IPS DF 6.9 (cell line): ENCODE results near the gene PKD2L2.
"Not testable (repeated sequence)": the region's sequence is repeated elsewhere in the genome, so short reads cannot be mapped to it uniquely, and the experiment has no call there.

Source experiments
- DNase-seq: peaks from one replicate; pipeline ENCODE4 v3.0.0-alpha.2; 2013; ENCODE audit warnings: low read depth, low spot score
- H3K27ac ChIP-seq: one replicate; pipeline ENCODE4 v1.5.1; 2013; ENCODE audit warnings: low read length, control low read depth
- H3K27me3 ChIP-seq: 2 replicates; pipeline ENCODE4 v1.6.1; 2013; ENCODE audit warnings: mild to moderate bottlenecking, low read length; ENCODE audit not compliant: control insufficient read depth, insufficient read depth
- H3K36me3 ChIP-seq: 2 replicates; pipeline ENCODE4 v1.6.1; 2013; ENCODE audit warnings: low read length; ENCODE audit not compliant: control insufficient read depth, insufficient read depth
- H3K4me1 ChIP-seq: 2 replicates; pipeline ENCODE4 v1.6.1; 2013; ENCODE audit warnings: low read length; ENCODE audit not compliant: control insufficient read depth, insufficient read depth
- H3K4me3 ChIP-seq: 2 replicates; pipeline ENCODE4 v1.5.1; 2013; ENCODE audit warnings: mild to moderate bottlenecking, low read length
- H3K9me3 ChIP-seq: 2 replicates; pipeline ENCODE4 v1.6.1; 2013; ENCODE audit warnings: low read length, inconsistent platforms; ENCODE audit not compliant: control insufficient read depth, insufficient read depth
- WGBS: extraction: QIAGEN DNeasy Blood & Tissue Kit; methylation state at CpG from one replicate; pipeline ENCODE4 v1.1.7; 2013; ENCODE audit warnings: mixed read lengths, missing lambda C conversion rate; ENCODE audit not compliant: insufficient read length, insufficient coverage; 5-methylcytosine and 5-hydroxymethylcytosine counted together

Gene PKD2L2

GRCh38 chr5:137888863-137889759 is at the start of gene PKD2L2:
PKD2L2 (plus strand) TSS chr5:137889457; CDS start chr5:137889492, 35 bp downstream.
- Histone ChIP-seq H3K4me1 (peaks cover 3% of the 10 kb centered on the region; the same call in 1 of the 2 replicates), H3K27ac (no peak within 1 kb of the TSS), H3K27me3 (no peaks in the 10 kb centered on the region), H3K4me3 (peak within 1 kb of the TSS; percentile 27; the same call in 1 of the 2 replicates), H3K36me3 (no peaks in the 10 kb centered on the region), H3K9me3 (no peaks in the 10 kb centered on the region)
- no CpG with 5 or more reads among the region's 59 CpGs for WGBS
- no peak for DNase-seq

GRCh38 chr5:137842296-137842695 is 47.0 kb upstream of the PKD2L2 start:
- Histone ChIP-seq H3K4me1 (no peaks in the 10 kb centered on the region), H3K27me3 (no peaks in the 10 kb centered on the region), H3K4me3 (no peak overlapping the region), H3K27ac (no peak overlapping the region), H3K9me3 (no peaks in the 10 kb centered on the region), H3K36me3 (no peaks in the 10 kb centered on the region)
- WGBS = 100% methylated on average over 2 of the region's 5 CpGs
- no peak for DNase-seq

GRCh38 chr5:137843676-137844299 is 45.5 kb upstream of the PKD2L2 start:
- H3K36me3 ChIP-seq = no peaks in the 10 kb centered on the region
- no peak for DNase-seq
- H3K4me3 ChIP-seq = no peak overlapping the region
- no CpG with 5 or more reads among the region's 4 CpGs for WGBS
- no peak overlapping the region for H3K27ac ChIP-seq
- no peaks in the 10 kb centered on the region for H3K9me3 ChIP-seq
- H3K4me1 ChIP-seq = no peaks in the 10 kb centered on the region
- no peaks in the 10 kb centered on the region for H3K27me3 ChIP-seq

DNA sequence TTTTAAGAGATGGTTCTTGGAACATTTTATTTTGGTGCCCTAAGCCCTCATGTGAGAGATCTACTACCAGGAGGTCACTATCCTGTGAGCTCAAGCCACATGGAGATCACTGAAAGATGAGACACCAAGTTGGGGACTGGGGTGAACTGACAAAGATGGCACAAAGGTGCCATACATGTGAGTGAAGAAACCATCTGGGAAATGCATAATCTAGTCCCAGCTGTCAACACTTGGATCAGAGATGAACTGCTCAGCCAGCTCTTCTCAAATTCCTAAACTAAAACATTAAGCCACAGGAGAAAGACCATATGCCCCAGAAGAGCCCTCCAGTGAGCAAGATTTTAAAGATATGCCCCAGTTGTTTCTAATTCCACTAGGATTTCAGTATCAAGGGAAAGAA is 43.8 kb upstream of the PKD2L2 start:
- no peaks in the 10 kb centered on the region for H3K36me3 ChIP-seq
- no peaks in the 10 kb centered on the region for H3K4me1 ChIP-seq
- no peak overlapping the region for H3K4me3 ChIP-seq
- H3K9me3 ChIP-seq = no peaks in the 10 kb centered on the region
- DNase-seq = no peak
- H3K27me3 ChIP-seq = no peaks in the 10 kb centered on the region
- no peak overlapping the region for H3K27ac ChIP-seq

GRCh38 chr5:137847687-137848086 is 41.6 kb upstream of the PKD2L2 start:
- no CpG with 5 or more reads among the region's 6 CpGs for WGBS
- H3K27ac ChIP-seq = no peak overlapping the region

DNA sequence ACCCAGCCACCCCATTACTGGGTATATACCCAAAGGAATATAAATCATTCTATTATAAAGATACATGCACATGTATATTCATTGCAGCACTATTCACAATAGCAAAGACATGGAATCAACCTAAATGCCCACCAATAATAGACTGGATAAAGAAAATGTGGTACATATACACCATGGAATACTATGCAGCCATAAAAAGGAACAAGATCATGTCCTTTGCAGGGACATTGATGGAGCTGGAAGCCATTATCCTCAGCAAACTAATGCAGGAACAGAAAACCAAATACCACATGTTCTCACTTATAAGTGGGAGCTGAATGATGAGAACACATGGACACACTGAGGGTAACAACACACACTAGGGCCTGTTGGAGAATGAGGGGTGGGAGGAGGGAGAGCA is 36.1 kb upstream of the PKD2L2 start:
- not testable (repeated sequence) for DNase-seq, H3K9me3 ChIP-seq, H3K27ac ChIP-seq, H3K4me1 ChIP-seq, H3K36me3 ChIP-seq, H3K4me3 ChIP-seq, H3K27me3 ChIP-seq

More at GRCh38 chr5:137847687-137848086, 41.6 kb upstream of the PKD2L2 start:
- no peaks in the 10 kb centered on the region for H3K36me3 ChIP-seq
- no peak for DNase-seq
- H3K4me3 ChIP-seq = no peak overlapping the region
- H3K27me3 ChIP-seq = no peaks in the 10 kb centered on the region
- no peaks in the 10 kb centered on the region for H3K9me3 ChIP-seq
- H3K4me1 ChIP-seq = no peaks in the 10 kb centered on the region

DNA sequence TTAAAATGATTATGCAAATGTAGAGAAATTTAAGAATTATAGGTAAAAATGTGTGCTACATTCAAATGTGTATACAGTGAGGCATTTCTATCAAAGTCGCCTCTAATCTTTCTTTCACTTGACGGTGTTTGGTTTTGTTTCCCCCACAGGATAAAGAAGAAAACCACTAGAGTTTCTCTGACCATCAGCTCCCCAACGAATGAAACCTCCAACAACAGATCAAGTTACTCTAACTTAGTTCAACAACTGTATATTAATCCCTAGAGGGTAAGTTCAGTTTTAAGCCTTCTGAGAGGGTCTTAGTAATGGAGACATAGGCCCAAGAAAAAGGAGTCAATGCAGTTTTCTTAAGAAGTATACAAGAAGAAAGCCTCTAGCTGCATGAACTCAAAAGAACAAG is 33.1 kb upstream of the PKD2L2 start:
- no peaks in the 10 kb centered on the region for H3K36me3 ChIP-seq
- no peaks in the 10 kb centered on the region for H3K27me3 ChIP-seq
- H3K4me3 ChIP-seq = no peak overlapping the region
- no peak for DNase-seq
- no peaks in the 10 kb centered on the region for H3K4me1 ChIP-seq
- WGBS = no CpG with 5 or more reads among the region's 3 CpGs
- no peaks in the 10 kb centered on the region for H3K9me3 ChIP-seq
- no peak overlapping the region for H3K27ac ChIP-seq

DNA sequence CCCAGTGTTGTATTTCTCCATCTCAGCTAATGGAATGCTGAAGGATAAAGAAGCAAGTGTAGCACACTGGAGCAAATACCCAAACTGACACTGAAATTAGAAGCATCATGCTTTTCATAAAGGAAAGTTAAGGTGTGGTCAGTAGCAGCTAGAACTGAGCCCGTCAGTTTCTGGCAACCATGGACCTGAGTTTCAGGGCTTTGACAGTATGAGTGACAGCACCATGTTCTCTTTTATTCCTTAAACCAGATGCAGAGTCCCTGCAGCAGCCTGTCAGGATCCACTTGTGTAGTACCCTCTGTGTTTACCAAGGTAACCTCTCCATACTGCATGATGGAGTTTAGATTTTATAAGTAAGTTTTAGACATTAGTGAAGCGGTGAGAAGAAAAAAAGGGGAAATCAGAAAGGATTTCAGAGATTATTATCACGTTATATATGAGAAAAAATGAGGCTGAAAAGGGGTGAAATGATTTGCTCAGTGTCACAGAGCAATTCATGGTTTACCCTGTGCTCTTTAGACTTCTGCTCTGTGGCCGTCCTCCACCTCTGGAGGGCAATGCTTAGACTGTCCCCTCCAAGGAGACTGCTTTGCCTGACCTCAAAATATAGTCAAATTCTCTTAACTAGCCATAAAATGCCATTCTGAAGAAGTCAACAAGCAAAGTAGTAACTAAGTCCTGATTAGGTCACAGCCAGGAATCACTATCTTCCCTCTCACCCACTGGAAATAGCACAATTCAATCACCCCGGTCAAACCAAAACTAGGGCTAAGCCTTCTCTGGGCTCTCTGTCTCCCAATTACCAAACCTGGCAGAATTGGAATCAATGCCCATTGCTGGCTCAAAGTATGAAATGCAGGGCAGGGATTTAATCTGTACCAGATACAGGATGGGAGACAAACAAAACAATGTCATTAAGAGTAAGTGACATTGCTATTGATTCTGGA is 32.1 kb upstream of the PKD2L2 start:
- H3K36me3 ChIP-seq = no peaks in the 10 kb centered on the region
- H3K4me3 ChIP-seq = no peak overlapping the region
- H3K27ac ChIP-seq = no peak overlapping the region
- no peaks in the 10 kb centered on the region for H3K9me3 ChIP-seq
- no peaks in the 10 kb centered on the region for H3K4me1 ChIP-seq
- 100% methylated on average over 2 of the region's 5 CpGs for WGBS
- no peak for DNase-seq
- no peaks in the 10 kb centered on the region for H3K27me3 ChIP-seq

DNA sequence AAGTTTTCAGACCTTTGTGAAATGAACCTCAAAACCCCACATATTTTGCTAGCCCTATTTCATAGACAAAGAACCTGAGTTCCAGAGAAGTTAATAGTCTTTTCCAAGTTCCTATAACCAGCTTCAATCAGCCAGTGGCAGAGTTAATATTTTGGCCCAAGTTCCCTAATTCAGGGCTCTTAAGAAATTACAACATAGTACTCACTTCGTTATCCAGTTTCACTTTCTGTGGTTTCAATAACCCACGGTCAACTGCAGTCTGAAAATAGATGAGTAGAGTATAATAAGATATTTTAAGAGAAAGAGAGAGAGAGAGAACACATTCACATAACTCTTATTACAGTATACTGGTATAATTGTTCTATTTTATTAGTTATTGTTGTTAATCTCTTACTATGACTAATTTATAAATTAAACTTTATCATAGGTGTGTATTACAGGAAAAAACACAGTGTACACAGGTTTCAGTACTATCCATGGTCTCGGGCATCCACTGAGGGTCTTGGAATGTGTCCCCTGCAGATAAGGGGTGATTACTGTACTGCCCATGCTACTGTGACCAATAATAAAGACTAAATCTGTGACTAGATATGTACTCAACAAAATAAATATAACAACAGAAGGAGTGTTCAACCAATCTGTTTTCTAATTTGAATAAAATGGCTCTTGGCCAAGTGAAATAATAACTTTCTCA is 30.9 kb upstream of the PKD2L2 start:
- no peaks in the 10 kb centered on the region for H3K36me3 ChIP-seq
- H3K27me3 ChIP-seq = no peaks in the 10 kb centered on the region
- WGBS = no CpG with 5 or more reads among the region's 3 CpGs
- no peaks in the 10 kb centered on the region for H3K9me3 ChIP-seq
- H3K27ac ChIP-seq = no peak overlapping the region
- DNase-seq = no peak
- H3K4me3 ChIP-seq = no peak overlapping the region
- no peaks in the 10 kb centered on the region for H3K4me1 ChIP-seq

DNA sequence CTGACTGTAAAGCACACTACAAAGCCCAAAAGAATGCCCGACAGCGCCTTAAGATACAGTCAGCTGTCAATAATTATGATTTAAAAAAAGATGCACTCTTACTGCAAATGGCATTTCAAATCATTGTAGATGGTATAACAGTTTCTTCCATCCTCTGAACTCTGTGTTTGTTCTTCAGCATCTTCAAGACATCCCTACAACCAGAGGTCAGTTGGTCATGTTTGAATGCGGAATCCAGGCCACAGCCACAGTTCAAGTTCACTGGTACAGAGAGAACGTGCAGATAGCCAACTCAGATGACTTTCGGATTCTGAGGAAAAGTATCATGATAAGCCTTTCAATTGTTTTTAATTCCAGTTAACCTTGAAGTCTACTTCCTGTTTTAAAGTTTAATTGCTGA is 30.3 kb upstream of the PKD2L2 start:
- Histone ChIP-seq H3K4me1 (no peaks in the 10 kb centered on the region), H3K4me3 (no peak overlapping the region), H3K27me3 (no peaks in the 10 kb centered on the region), H3K36me3 (no peaks in the 10 kb centered on the region), H3K27ac (no peak overlapping the region), H3K9me3 (no peaks in the 10 kb centered on the region)
- no peak for DNase-seq
- WGBS = no CpG with 5 or more reads among the region's 5 CpGs
